Activated CD8-positive, alpha-beta memory T cell treated with anti-CD3 and anti-CD28 coated beads, Interleukin-2, amount 50 U/mL, for 48 hours (primary cell): ENCODE measurements around the gene MEAF6.

Experiments
- DNase-seq: peaks from one replicate; pipeline ENCODE4 v3.0.0-alpha.2; 2020

Gene MEAF6

DNA sequence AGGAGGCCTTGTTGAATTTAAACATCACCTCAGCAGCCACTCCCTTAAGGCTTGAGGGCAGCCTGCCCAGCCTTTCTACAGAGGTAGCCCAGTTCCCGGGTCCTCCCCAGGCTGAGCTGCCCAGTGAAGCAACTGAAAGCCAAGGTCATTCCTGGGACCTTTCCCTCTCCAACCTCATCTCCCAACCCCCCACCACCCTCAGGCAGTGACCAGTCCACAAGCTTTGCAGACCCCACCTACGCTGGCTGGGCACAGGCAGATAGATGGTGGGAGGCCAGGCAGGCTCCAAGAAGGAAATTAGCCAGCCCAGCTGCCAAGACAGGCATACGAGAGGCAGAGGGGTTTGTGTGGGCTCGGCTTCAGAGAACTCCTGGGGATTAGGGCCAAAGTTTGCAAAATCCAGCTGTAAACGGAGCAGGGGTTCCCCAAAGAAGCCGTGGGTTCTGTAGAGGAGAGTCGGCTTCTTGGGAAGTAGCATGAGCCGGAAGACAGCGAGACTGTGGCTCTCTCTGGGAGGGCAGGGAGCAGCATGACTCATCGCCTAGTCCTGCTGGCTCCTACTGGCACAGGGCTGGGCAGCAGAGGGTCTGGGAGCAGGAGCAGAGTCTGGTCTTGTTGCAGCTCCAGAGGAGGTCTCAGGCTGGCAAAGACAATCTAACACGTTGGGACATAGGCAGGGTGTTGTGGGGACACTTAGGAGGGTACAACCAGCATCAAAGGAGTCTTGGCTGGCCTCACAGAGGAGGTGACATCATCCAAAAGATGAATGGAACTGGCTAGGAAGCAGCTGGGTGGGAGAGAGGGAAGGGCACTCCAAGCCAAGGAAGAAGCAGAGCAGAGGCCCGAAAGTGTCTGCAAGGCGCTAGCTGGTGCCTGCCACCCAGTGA lies 43.0 kb downstream of the MEAF6 start:
- no peak for DNase-seq

DNA sequence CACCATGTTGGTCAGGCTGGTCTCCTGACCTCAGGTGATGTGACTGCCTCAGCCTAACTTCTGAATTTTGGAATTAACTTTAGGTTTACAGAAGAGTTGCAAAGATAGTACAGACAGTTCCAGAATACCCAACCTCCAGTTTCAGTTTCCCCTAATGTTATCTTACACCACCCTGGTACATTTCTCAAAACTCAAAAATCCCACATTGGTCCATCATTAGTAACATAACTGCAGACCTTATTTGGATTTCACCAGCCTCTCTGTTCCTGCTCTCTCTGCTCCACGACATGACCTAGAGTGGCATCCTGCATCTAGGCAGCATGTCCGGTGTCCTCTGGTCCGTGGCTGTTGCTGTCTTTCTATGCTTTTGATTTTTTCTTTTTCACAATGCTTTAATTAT lies 45.2 kb downstream of the MEAF6 start:
- no peak for DNase-seq

DNA sequence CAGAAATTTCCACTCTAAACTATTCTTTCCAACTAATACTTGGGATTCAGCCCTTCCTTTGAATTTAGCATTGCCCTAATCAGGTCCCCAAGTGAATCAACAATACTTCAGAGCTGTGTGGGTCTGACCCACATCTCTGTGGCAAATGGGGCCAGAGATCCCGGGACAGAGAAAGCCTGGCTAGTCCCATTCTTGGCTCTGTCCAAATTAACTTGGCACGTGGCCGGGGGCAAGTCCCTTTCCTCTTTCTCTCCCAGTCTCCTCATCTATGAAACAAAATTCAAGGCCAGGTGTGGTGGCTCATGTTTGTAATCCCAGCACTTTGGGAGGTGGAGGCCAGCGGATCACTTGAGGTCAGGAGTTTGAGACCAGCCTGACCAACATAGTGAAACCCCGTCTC lies 46.5 kb downstream of the MEAF6 start:
- DNase-seq: no peak

DNA sequence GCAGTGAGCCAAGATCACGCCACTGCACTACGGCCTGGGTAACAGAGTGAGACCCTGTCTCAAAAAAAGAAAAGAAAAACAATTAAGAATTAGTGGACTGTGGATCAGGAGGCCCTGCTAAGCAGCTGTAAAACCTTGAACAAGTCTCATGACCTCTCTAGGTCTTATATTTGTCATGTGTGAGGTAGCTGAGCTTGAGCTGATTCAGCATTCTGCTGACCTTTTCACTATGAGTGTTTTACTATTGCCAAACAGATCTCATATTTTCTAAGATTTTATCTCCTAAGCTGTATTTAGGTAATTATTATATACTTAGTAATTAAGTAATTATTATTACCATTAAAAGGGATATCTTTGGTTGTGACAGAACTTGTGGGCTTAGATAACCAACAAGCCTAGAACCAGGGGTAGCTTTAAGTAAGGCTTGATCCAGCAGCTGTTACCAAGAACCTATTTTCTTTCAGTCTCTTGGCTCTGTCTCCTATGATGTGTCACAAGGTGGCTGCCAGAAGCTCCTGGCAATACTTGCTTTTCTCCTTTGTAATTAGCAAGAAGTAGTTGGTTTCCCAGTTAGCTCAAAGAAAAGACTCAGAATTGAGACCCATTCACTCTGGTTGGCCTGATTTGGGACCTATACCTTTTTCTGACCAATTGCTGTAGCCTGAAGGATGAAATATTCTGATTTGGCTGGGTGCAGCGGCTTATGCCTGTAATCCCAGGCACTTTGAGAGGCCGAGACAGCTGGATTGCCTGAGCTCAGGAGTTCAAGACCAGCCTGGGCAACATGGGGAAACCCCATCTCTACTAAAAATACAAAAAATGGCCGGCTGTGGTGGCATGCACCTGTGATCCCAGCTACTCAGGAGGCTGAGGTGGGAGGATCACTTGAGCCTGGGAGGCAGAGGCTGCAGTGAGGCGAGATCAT lies 48.7 kb downstream of the MEAF6 start:
- no peak for DNase-seq

DNA sequence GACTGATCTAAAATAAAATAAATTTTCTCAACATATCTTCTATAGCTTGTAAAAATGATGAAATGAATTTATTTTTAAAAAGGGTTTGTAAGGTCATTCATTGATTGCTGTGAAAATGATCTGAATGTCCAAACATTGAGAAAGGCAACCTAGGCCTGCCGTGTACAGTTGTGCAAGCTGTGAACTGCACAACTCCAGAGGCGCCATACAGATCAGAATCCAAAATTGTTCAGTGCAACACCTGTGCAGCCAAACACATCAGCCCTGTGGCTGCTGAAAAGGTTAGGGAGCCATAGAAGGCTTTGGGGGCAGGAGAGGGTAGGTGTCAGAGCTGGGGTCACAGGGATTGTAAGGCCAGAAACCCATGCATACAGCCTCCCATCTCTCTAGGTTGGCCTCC lies 50.1 kb downstream of the MEAF6 start:
- DNase-seq: no peak

DNA sequence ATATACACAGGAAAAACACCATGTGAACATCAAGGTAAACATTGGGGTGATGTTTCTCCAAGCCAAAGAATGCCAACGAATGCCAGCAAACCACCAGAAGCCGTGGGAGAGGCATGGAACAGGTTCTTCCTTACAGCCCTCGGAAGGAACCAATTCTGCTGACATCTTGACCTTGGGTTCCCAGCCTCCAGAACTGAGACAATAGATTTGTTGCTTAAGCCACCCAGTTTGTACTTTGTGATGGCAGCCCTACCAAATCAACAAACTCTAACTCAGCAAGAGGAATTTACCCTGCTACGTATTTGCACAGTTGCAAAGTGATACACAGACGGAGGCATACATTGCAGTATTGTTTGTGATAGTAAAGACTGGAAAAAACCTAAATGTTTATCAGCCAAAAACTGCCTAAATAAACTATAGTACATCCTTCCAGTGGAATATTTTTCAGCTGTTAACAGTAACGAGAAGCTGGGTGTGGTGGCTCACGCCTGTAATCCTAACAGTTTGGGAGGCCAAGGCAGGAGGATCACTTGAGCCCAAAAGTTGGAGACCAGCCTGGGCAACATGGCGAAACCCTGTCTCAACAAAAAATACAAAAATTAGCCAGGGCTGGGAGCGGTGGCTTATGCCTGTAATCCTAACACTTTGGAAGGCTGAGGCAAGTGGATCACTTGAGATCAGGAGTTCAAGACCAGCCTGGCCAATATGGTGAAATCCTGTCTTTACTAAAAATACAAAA lies 52.7 kb downstream of the MEAF6 start:
- no peak for DNase-seq

DNA sequence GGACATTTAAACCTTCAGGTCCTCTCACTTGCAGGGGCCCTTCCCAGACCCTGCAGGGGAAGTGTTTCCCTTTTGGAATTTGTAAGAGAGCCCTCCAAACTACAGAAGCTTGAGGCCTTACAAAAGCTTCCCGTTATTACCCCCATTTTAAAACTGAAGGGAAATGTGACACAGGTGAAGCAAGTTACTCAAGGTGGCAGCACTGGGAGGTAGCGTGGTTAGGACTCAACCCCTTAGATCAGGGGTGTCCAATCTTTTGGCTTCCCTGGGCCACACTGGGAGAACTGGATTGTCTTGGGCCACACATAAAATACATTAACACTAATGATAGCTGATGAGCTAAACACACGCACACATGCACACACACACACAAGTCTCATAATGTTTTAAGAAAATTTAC lies 56.0 kb downstream of the MEAF6 start:
- DNase-seq: no peak

DNA sequence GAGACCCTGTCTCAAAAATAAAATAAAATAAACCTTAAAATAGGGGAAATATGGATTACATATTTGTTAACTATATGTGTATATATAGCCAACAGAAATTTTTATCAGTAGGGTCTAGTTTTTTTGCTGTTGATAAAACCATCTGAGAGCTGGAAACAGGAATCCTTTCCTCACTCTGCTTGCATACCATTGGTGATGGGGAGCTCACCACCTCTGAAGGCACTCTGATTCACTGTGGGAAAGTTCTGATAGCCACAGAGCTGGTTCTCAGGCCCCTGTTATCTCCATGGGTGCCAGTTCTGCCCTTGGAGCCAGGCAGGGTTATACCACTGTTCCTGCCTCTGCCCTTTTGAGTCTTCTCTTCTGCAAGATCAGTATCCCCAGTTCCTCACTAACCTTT lies 58.0 kb downstream of the MEAF6 start:
- no peak for DNase-seq

DNA sequence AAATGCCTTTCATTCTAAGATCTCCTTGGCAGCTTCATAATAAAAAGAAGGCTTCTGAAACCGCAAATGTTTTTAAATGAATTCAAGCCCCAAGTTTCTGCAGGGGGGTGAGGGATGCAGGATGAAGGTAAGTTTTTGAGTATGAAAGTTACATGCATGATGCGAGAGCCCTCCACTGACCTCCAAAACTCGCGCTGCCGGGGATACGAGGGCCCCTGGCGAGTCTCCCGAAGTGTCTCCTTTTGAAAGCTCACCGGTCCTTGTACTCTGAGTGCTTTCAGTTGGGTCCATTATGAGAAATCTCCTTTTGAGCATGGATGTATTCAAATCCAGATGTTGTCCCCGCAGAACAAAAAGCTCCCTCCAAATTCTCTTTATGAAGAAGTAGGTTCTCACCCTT lies 59.0 kb downstream of the MEAF6 start:
- DNase-seq: no peak

DNA sequence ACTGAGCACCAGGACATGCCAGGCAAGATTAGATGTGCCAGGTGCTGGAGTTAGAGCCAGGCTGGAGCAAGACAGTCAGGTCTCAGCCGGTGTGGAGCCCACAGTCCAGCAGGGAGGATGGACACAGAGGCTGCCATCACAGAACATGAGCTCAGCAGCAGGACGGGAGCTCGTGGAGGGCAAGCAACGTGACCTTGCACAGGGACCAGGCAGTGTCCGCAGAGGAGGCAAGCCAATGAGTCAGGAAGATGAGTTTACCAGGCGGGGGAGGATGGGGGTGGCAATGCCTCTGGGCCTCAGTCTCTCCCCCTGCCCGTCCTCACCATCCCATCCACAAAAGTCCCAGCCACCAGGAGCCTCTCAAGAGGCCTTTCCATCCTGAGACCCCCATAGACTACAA lies 60.9 kb downstream of the MEAF6 start:
- no peak for DNase-seq

DNA sequence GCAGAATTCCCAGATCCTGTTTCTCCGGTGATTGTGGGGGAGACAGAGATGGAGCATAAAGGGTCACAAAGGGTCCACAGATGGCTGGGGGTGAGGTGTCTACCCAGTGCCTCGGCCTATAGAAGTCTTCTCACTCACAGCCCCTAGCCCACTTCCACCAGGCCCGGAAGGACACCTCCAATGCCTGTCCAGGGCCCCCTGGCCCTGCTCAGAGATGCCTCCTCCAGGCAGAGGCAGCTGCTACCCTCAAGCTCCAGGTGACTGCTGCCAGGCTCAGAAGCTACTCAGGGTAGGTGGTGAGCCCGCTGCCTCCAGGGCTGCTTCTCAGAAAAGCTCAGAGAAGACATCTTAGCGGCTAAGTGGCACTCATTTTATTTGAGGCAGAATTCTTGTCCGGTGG lies 62.1 kb downstream of the MEAF6 start:
- DNase-seq: no peak

DNA sequence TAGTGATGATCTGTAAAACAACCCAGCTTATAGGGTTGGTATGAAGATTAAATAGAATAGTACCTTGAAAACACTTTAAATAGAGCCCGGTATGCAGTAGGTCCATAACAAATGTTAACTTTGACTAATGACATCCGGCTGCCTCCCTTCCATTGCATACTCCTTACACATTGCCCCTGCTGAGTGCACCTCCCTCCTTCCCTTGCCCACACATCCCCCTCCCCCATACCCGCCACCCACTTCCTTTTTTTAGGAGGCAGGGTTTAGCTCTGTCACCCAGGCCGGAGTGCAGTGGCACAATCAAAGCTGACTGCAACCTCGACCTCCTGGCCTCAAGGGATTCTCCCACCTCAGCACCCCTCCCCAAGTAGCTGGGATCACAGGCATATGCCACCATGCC lies 64.6 kb downstream of the MEAF6 start:
- no peak for DNase-seq

DNA sequence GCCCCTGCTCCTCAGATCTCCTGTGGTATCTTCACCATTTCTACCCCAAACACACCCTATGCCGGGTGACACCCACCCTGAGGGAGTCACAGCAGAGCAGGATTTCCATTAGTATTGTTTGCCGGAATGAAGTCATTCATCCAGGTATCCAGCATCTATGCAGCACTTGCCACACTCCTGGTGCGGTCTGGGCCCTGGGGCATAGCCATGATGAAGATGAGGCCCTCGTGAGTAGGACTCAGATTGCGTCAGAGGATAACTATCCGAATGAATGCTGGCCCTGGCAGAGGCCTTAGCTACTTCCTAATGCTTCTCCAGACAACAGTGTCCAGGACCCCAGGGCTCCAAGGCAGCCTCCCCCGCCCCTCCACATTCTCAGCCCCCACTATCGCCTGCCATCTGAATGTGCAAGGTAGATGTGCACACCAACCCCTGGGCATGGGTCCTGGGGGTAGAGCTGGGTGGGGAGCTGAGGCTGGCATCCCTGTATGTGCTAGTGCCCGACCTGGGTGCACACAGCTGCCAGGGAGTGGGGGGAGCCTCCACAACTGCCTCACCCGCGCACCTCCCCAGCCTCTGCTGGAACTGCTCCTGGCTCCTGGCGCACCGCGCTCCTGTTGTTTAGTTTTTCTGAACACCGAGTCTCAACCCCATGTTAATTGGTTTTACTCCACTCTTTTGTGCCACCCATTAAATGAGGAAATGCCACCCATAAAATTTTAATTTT lies 65.7 kb downstream of the MEAF6 start:
- DNase-seq: no peak

DNA sequence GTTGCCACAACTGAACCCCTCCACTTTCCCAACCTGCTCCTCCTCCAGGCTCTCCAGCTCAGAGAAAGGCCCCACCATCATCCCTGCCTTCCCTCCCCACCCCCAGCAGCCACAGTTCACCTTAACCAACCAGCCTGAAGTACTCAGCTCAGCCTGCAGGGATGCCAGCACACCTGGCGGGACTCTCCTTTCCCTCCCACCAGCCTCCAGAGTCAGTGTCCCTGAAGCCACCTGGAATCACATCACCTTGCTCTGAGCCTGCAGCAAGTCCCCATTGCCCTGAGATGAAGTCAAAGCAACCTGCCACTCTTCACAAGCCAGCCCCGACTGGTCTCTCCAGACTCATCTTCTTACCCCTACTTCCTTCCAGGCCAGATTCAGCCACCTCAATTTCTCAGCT lies 66.4 kb downstream of the MEAF6 start:
- DNase-seq: no peak

DNA sequence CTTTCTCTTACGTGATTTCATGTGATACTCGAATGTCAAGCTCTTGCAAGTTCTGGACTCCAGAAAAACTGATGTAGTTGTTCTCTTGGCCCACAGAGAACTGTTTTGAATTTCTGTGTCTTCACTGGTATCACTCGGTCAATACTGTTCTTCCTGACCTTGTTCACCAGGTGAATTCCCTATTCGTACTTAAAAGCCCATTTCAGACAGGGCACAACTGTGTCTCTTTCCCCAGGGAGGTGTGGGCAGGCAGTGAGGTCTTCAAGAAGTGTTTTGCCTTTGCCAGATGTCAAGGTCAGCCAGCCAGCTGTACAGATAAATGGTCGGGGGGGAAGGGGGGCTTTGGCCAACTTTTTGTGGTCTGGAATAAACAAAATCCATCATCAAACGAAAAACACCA lies 67.7 kb downstream of the MEAF6 start:
- DNase-seq: no peak

DNA sequence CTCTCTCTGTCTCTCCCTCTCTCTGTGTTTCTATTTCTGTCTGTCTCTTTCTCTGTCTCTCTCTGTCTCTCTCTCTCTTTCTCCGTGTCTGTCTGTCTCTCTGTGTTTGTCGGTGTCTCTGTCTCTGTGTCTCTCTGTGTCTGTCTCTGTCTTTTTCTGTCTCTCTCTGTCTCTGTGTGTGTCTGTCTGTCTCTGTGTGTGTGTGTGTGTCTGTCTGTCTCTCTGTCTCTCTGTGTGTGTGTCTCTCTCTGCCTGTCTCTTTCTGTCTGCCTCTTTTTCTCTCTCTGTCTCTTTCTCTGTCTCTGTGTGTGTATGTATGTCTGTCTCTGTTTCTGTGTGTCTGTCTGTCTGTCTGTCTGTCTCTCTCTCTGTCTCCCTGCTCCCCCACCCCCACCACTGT lies 71.9 kb downstream of the MEAF6 start:
- DNase-seq: no peak
